CD14-positive monocyte (primary cell): ENCODE results near the gene HOXC12. TPM values are rescaled to one million over a fixed set of nuclear protein-coding genes. Genes with fewer than 3 reads are reported as not detected.

Experiments used
- DNase-seq, 3 donors: peaks; one replicate each; pipeline ENCODE4 v3.0.0-alpha.2; 2011 to 2022
- H2AFZ ChIP-seq: 2 replicates; pipeline ENCODE4 v1.6.0; 2012; ENCODE audit warnings: mild to moderate bottlenecking, low read depth, low read length, inconsistent platforms; ENCODE audit not compliant: insufficient read depth, poor library complexity, severe bottlenecking
- H3K27ac ChIP-seq, 2 donors: 1 replicate in 1 of 2; 2 replicates in 1 of 2; pipeline ENCODE4 v1.5.1; 2012 to 2013; ENCODE audit warnings: low read length in 2 of 2, control low read depth in 1 of 2, inconsistent platforms in 1 of 2, low read depth in 1 of 2, mild to moderate bottlenecking in 1 of 2
- H3K27me3 ChIP-seq, 2 donors: one replicate each; pipeline versions ENCODE4 v1.6.0 to v1.6.1; 2011 to 2013; ENCODE audit warnings: low read length in 2 of 2; ENCODE audit not compliant: control insufficient read depth in 2 of 2, insufficient read depth in 2 of 2
- H3K36me3 ChIP-seq, 2 donors: replicated peaks in 1 of 2; 1 replicate in 1 of 2; 2 replicates in 1 of 2; pipeline versions ENCODE4 v1.5.1 to v1.6.1; 2012 to 2013; ENCODE audit warnings: low read length in 2 of 2, control low read depth in 1 of 2, inconsistent platforms in 1 of 2, mild to moderate bottlenecking in 1 of 2; ENCODE audit not compliant: insufficient read depth in 2 of 2, control insufficient read depth in 1 of 2
- H3K4me1 ChIP-seq, 2 donors: 1 replicate in 1 of 2; 2 replicates in 1 of 2; pipeline versions ENCODE4 v1.5.1 to v1.6.1; 2012 to 2013; ENCODE audit warnings: low read length in 2 of 2, control low read depth in 1 of 2, inconsistent platforms in 1 of 2, mild to moderate bottlenecking in 1 of 2, moderate library complexity in 1 of 2; ENCODE audit not compliant: insufficient read depth in 2 of 2, control insufficient read depth in 1 of 2
- H3K4me2 ChIP-seq: replicated peaks from 2 replicates; pipeline ENCODE3; 2012; ENCODE audit warnings: low read length, moderate library complexity, mild to moderate bottlenecking; ENCODE audit not compliant: poor library complexity, severe bottlenecking; ENCODE audit errors: extremely low read depth
- H3K4me3 ChIP-seq, 3 experiments: fragments of 200-600 bp in 1 of 3; sonication (generic) in 1 of 3; replicated peaks in 1 of 3; 1 replicate in 2 of 3; 2 replicates in 1 of 3; pipeline ENCODE4 v1.5.1; 2011 to 2013; ENCODE audit warnings: low read length in 3 of 3, mild to moderate bottlenecking in 3 of 3, control low read depth in 2 of 3, low read depth in 2 of 3, inconsistent platforms in 1 of 3, moderate library complexity in 1 of 3
- H3K79me2 ChIP-seq: 2 replicates; pipeline ENCODE4 v1.6.0; 2012; ENCODE audit warnings: mild to moderate bottlenecking, control low read depth, inconsistent platforms, low read length, moderate library complexity; ENCODE audit not compliant: insufficient read depth
- H3K9ac ChIP-seq: 2 replicates; pipeline ENCODE4 v1.6.0; 2017; ENCODE audit warnings: low read length, mild to moderate bottlenecking; ENCODE audit not compliant: insufficient read depth, poor library complexity, severe bottlenecking
- H3K9me3 ChIP-seq, 2 donors: replicated peaks in 1 of 2; 1 replicate in 1 of 2; 2 replicates in 1 of 2; pipeline versions ENCODE4 v1.5.1 to v1.6.1; 2012 to 2013; ENCODE audit warnings: low read length in 2 of 2, control low read depth in 1 of 2; ENCODE audit not compliant: control insufficient read depth in 1 of 2, insufficient read depth in 1 of 2
- H4K20me1 ChIP-seq: 2 replicates; pipeline ENCODE4 v1.6.0; 2012; ENCODE audit warnings: mild to moderate bottlenecking, low read length, control low read depth, moderate library complexity; ENCODE audit not compliant: insufficient read depth
- H3K27ac Mint-ChIP-seq, 7 donors: one replicate each; pipeline ENCODE4 v1.8.0; 2020; ENCODE audit warnings: mild to moderate bottlenecking in 7 of 7, mixed read lengths in 7 of 7, moderate library complexity in 6 of 7, inconsistent platforms in 2 of 7
- H3K27me3 Mint-ChIP-seq, 3 donors: one replicate each; pipeline ENCODE4 v1.8.0; 2021 to 2022; ENCODE audit warnings: low read depth in 3 of 3, mild to moderate bottlenecking in 3 of 3, mixed read lengths in 3 of 3, moderate library complexity in 3 of 3, inconsistent platforms in 1 of 3
- H3K36me3 Mint-ChIP-seq, 2 donors: one replicate each; pipeline ENCODE4 v1.8.0; 2020; ENCODE audit warnings: mixed read lengths in 2 of 2, inconsistent platforms in 1 of 2, mild to moderate bottlenecking in 1 of 2
- H3K4me1 Mint-ChIP-seq: one replicate; pipeline ENCODE4 v1.8.0; 2020; ENCODE audit warnings: mild to moderate bottlenecking, mixed read lengths
- H3K4me3 Mint-ChIP-seq, 2 donors: one replicate each; pipeline ENCODE4 v1.8.0; 2020; ENCODE audit warnings: mild to moderate bottlenecking in 2 of 2, mixed read lengths in 2 of 2, moderate library complexity in 1 of 2
- H3K9me3 Mint-ChIP-seq, 7 donors: one replicate each; pipeline ENCODE4 v1.8.0; 2020 to 2022; ENCODE audit warnings: mixed read lengths in 7 of 7, mild to moderate bottlenecking in 6 of 7, moderate library complexity in 6 of 7, inconsistent platforms in 2 of 7
- CTCF ChIP-seq: fragments of 200-600 bp; IDR thresholded peaks from one replicate; pipeline ENCODE4 v1.8.0; 2022; ENCODE audit warnings: antibody characterized with exemption, mild to moderate bottlenecking
- WGBS: methylation state at CpG from one replicate; pipeline ENCODE4 v1.1.5; 2013; ENCODE audit warnings: missing lambda C conversion rate; ENCODE audit not compliant: insufficient coverage; 5-methylcytosine and 5-hydroxymethylcytosine counted together
- intact Hi-C, 2 donors: fragments of 100-400 bp; cut with micrococcal nuclease; formaldehyde crosslinking; loops; one replicate each; pipeline versions ENCODE4 v1.15.0 to v1.15.1; 2023
- polyA plus RNA-seq, 3 donors: library from polyadenylated mRNA; depleted of rRNA in 1 of 3; unstranded in 2 of 3; stranded (reverse) in 1 of 3; fragments of 300-500 nt in 2 of 3; fragments of >200 nt in 1 of 3; fragmentation: Illumina TruSeq in 2 of 3; gene quantifications; 1 replicate in 2 of 3; 2 replicates in 1 of 3; pipeline ENCODE4 v1.2.3, GENCODE V29; 2012 to 2021

HOXC12 gene
- polyA plus RNA-seq, 3 donors: not detected

- Histone ChIP-seq H3K27me3 (peaks cover 85 to 98% of the 10 kb centered on the region in 2 donors), H3K4me3 (no peak overlapping the region), H3K27ac (no peak overlapping the region), H3K36me3 (no peaks in the 10 kb centered on the region), H3K4me2 (no peak overlapping the region), H3K9ac (no peak overlapping the region), H3K9me3 (peaks cover 5 to 65% of the 10 kb centered on the region in 2 donors), H2AFZ (no peak overlapping the region), H4K20me1 (no peaks in the 10 kb centered on the region), H3K79me2 (no peaks in the 10 kb centered on the region), H3K4me1 (peaks cover 14 to 23% of the 10 kb centered on the region in 2 donors)
- intact Hi-C loops: loop anchor here in 1 of 2 donors (5.0 kb wide), 1 partner anchor 197 kb away; no protein-coding TSS in a partner anchor
- TF ChIP-seq CTCF: no peak
- Mint-ChIP-seq H3K27ac (no peak overlapping the region), H3K4me1 (peaks cover 28% of the 10 kb centered on the region), H3K9me3 (peaks cover 0 to 29% (median 14%) of the 10 kb centered on the region in 7 donors), H3K27me3 (peaks cover 96 to 99% (median 98%) of the 10 kb centered on the region in 3 donors), H3K36me3 (peaks cover 5 to 14% of the 10 kb centered on the region in 2 donors), H3K4me3 (peak overlapping the region; percentile 43 to 96)
- WGBS: 6% methylated on average over 25 of the region's 31 CpGs
- no peak for DNase-seq
Measured at GRCh38 chr12:54004841-54005530, 50.3 kb downstream of the HOXC12 start.

DNA sequence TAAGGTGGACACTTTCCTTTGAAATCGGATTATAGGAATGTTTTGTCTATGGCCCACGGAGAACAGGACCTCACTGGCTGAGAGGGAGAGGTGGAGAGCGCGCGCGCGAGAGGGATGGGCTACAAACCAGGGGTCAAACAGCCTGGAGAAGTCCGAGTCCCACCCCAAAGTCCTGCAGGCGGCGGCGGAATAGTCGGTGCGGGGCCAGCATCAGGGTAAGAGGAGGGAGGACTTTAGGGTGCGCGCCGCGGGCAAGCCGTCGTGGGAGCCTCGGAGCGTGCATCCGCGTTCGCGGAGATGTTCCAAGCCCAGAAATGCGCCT is 50.8 kb downstream of the HOXC12 start:
- Histone ChIP-seq H3K79me2 (no peaks in the 10 kb centered on the region), H3K4me2 (no peak overlapping the region), H3K4me1 (peaks cover 14 to 18% of the 10 kb centered on the region in 2 donors), H3K4me3 (no peak overlapping the region), H2AFZ (no peak overlapping the region), H4K20me1 (no peaks in the 10 kb centered on the region), H3K36me3 (no peaks in the 10 kb centered on the region), H3K9ac (no peak overlapping the region), H3K27ac (no peak overlapping the region), H3K9me3 (peaks cover 2 to 64% of the 10 kb centered on the region in 2 donors), H3K27me3 (peaks cover 85 to 98% of the 10 kb centered on the region in 2 donors)
- H3K27ac Mint-ChIP-seq: no peak overlapping the region
- H3K36me3 Mint-ChIP-seq: peaks cover 5 to 14% of the 10 kb centered on the region in 2 donors
- peaks cover 97 to 99% (median 98%) of the 10 kb centered on the region in 3 donors for H3K27me3 Mint-ChIP-seq
- 4% methylated on average over 26 of the region's 26 CpGs for WGBS
- no peak for TF ChIP-seq CTCF
- H3K9me3 Mint-ChIP-seq: peaks cover 0 to 28% (median 13%) of the 10 kb centered on the region in 7 donors
- no peak for DNase-seq
- intact Hi-C loops: loop anchor here in 1 of 2 donors (5.0 kb wide), 1 partner anchor 197 kb away; no protein-coding TSS in a partner anchor
- H3K4me1 Mint-ChIP-seq: peaks cover 25% of the 10 kb centered on the region
- H3K4me3 Mint-ChIP-seq: peak overlapping the region; percentile 54 to 96
